Osteoblast (primary cell): ENCODE data around the gene TCF4. TPM values are rescaled to one million over a fixed set of nuclear protein-coding genes. Genes with fewer than 3 reads are reported as not detected.

ENCODE experiments used
- DNase-seq: peaks from one replicate; pipeline ENCODE4 v3.0.0; 2011; ENCODE audit warnings: low spot score, mixed read lengths; ENCODE audit not compliant: insufficient read length; ENCODE audit errors: missing footprints
- H2AFZ ChIP-seq: 2 replicates; pipeline ENCODE4 v1.6.0; 2011; ENCODE audit warnings: mild to moderate bottlenecking, low read length
- H3K27ac ChIP-seq: 2 replicates; pipeline ENCODE4 v1.5.1; 2011; ENCODE audit warnings: mild to moderate bottlenecking, low read depth, low read length, moderate library complexity
- H3K27me3 ChIP-seq: 2 replicates; pipeline ENCODE4 v1.6.0; 2012; ENCODE audit warnings: mild to moderate bottlenecking, control low read depth, inconsistent platforms, low read length, moderate library complexity; ENCODE audit not compliant: insufficient read depth
- H3K36me3 ChIP-seq: 2 replicates; pipeline ENCODE4 v1.5.1; 2011; ENCODE audit warnings: mild to moderate bottlenecking, low read length, control low read depth, moderate library complexity; ENCODE audit not compliant: insufficient read depth
- H3K4me1 ChIP-seq: 2 replicates; pipeline ENCODE4 v1.5.1; 2011; ENCODE audit warnings: mild to moderate bottlenecking, low read length, control low read depth, moderate library complexity; ENCODE audit not compliant: insufficient read depth
- H3K4me2 ChIP-seq: 2 replicates; pipeline ENCODE4 v1.6.0; 2011; ENCODE audit warnings: mild to moderate bottlenecking, low read length; ENCODE audit not compliant: insufficient read depth
- H3K4me3 ChIP-seq: fragments of 200-600 bp; sonication (generic); 3 replicates; pipeline ENCODE4 v1.5.1; 2012; ENCODE audit warnings: mild to moderate bottlenecking, low read length, inconsistent platforms; ENCODE audit not compliant: insufficient read depth
- H3K79me2 ChIP-seq: 2 replicates; pipeline ENCODE4 v1.6.0; 2012; ENCODE audit warnings: mild to moderate bottlenecking, low read length, control low read depth, inconsistent platforms; ENCODE audit not compliant: insufficient read depth
- H3K9me3 ChIP-seq: 2 replicates; pipeline ENCODE4 v1.5.1; 2011; ENCODE audit warnings: low read depth, low read length, control low read depth
- H4K20me1 ChIP-seq: 2 replicates; pipeline ENCODE4 v1.6.0; 2012; ENCODE audit warnings: mild to moderate bottlenecking, low read length, control low read depth; ENCODE audit not compliant: insufficient read depth
- total RNA-seq: library from RNA; depleted of rRNA; stranded (reverse); fragments of >200 nt; gene quantifications from 2 replicates; pipeline ENCODE4 v1.2.3, GENCODE V29; 2012
- TF ChIP-seq, protein P1 (sequence below): IDR thresholded peaks from 2 replicates; pipeline ENCODE4 v1.5.1; 2011; ENCODE audit warnings: mild to moderate bottlenecking, low read depth, low read length, moderate library complexity; ENCODE audit errors: extremely low read depth

Gene TCF4
- total RNA-seq, 1 donor, result 87.2 TPM

DNA sequence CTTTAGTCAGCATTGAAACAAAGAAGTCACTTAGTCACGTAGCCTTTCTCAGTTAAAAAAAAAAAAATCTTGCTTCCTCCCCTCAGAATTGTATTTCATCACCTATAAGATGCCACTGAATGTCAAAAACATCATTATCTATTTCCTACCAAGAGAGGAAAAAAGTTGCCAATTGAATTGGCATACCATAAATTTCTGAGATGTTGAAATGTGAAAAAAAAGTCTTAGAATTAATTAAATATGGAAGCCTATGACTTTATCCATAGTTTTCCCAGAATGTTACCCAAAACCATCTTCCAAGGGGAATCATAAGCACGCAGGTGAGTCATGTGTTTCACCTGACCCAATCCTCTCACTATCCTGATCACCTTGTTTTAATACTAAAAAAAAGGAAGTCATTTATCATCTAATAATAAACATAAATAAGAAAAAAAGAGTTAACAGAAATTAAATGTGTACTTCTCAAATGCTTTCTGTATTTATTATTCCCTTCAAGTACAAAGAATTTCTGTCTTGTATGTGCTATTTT is 205.7 kb downstream of the TCF4 start:
- Histone ChIP-seq H2AFZ (no peak overlapping the region), H3K4me2 (no peak overlapping the region), H4K20me1 (peaks cover 8% of the 10 kb centered on the region), H3K36me3 (no peaks in the 10 kb centered on the region), H3K4me3 (no peak overlapping the region), H3K27ac (no peak overlapping the region), H3K27me3 (no peaks in the 10 kb centered on the region), H3K4me1 (peaks cover 6% of the 10 kb centered on the region), H3K79me2 (peaks cover 32% of the 10 kb centered on the region), H3K9me3 (no peaks in the 10 kb centered on the region)
- TF ChIP-seq, protein P1, sequence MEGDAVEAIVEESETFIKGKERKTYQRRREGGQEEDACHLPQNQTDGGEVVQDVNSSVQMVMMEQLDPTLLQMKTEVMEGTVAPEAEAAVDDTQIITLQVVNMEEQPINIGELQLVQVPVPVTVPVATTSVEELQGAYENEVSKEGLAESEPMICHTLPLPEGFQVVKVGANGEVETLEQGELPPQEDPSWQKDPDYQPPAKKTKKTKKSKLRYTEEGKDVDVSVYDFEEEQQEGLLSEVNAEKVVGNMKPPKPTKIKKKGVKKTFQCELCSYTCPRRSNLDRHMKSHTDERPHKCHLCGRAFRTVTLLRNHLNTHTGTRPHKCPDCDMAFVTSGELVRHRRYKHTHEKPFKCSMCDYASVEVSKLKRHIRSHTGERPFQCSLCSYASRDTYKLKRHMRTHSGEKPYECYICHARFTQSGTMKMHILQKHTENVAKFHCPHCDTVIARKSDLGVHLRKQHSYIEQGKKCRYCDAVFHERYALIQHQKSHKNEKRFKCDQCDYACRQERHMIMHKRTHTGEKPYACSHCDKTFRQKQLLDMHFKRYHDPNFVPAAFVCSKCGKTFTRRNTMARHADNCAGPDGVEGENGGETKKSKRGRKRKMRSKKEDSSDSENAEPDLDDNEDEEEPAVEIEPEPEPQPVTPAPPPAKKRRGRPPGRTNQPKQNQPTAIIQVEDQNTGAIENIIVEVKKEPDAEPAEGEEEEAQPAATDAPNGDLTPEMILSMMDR, result no peak
- DNase-seq, result no peak

DNA sequence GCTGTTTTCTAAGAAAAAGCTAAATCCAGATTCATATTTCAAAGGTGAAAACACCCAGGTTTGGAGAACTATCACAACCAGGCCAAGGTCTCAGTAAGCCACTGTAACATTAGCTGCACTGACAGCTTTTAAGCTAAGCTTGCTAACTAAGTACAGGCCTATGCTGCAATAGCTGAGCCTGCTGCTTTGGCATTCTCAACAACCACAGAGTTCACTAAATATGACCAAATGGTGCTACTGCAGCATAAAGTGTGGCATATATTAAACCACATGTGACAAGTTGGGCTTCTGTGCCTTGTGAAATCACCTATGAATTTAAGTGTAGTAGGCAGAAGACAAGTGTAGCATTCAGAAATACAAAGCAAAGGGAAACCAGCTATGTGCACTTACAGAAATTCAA is 206.7 kb downstream of the TCF4 start:
- no peak for DNase-seq
- Histone ChIP-seq H2AFZ (no peak overlapping the region), H3K36me3 (no peaks in the 10 kb centered on the region), H3K4me1 (peaks cover 6% of the 10 kb centered on the region), H4K20me1 (peaks cover 8% of the 10 kb centered on the region), H3K27ac (no peak overlapping the region), H3K4me2 (no peak overlapping the region), H3K27me3 (no peaks in the 10 kb centered on the region), H3K9me3 (no peaks in the 10 kb centered on the region), H3K4me3 (no peak overlapping the region), H3K79me2 (peaks cover 32% of the 10 kb centered on the region)
- TF ChIP-seq, protein P1, result no peak

DNA sequence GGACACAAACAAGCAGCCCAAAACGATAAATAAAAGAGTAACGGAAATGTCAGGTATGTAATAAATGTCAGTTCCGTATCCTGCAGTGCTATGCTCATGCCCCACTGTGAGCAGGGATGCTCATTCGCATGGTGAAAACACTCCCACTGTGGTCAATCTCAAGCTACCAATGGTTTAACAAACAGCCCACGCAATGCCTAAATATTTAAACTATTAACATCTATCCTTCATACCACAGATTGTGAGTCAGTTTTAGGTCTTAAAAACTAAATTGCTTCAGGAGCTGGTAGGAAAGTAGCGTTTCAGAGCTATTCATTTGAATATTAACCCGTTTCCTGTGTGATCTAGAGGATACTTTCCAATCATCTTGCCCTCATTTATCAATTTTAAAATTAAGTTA is 207.4 kb downstream of the TCF4 start:
- peaks cover 28% of the 10 kb centered on the region for H3K79me2 ChIP-seq
- no peak overlapping the region for H2AFZ ChIP-seq
- no peak for DNase-seq
- TF ChIP-seq, protein P1, result no peak
- H3K4me3 ChIP-seq, result no peak overlapping the region
- no peak overlapping the region for H3K4me2 ChIP-seq
- H3K36me3 ChIP-seq, result no peaks in the 10 kb centered on the region
- H4K20me1 ChIP-seq, result peaks cover 4% of the 10 kb centered on the region
- no peaks in the 10 kb centered on the region for H3K9me3 ChIP-seq
- H3K27me3 ChIP-seq, result no peaks in the 10 kb centered on the region
- H3K27ac ChIP-seq, result no peak overlapping the region
- H3K4me1 ChIP-seq, result peaks cover 6% of the 10 kb centered on the region

DNA sequence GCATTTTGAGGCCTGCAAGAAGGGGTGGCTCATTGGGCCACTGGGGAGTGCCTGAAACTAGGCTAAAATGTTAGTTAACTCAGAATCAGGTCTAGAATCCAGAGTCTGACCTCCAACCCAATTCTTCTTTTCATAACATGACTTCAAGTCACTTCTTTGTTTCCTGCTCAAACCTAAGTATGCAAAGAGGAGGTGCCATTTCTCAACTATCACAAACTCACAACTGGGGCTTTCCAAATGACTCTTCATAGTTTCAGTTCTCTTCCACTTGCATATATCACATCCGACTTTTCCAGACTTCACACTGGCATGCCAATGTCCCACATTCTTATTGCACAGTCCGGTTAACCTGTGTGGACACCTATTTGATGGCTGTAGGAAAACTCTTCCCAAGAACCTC is 211.6 kb downstream of the TCF4 start:
- Histone ChIP-seq H3K4me3 (no peak overlapping the region), H3K9me3 (no peaks in the 10 kb centered on the region), H3K4me2 (no peak overlapping the region), H2AFZ (no peak overlapping the region), H3K36me3 (no peaks in the 10 kb centered on the region), H3K27ac (no peak overlapping the region), H3K4me1 (peaks cover 6% of the 10 kb centered on the region), H3K27me3 (no peaks in the 10 kb centered on the region), H3K79me2 (peaks cover 14% of the 10 kb centered on the region), H4K20me1 (no peaks in the 10 kb centered on the region)
- DNase-seq, result no peak
- TF ChIP-seq, protein P1, result no peak
